HG03196 (cell line): ENCODE measurements around the gene HMGXB3.
"Not testable (repeated sequence)": the region's sequence is repeated elsewhere in the genome, so short reads cannot be mapped to it uniquely, and the experiment has no call there.

Experiments
- ATAC-seq: cut with Tn5 transposase; IDR thresholded peaks from one replicate; pipeline ENCODE4 v1.9.1; 2021; ENCODE audit not compliant: unreplicated experiment

HMGXB3 gene

DNA sequence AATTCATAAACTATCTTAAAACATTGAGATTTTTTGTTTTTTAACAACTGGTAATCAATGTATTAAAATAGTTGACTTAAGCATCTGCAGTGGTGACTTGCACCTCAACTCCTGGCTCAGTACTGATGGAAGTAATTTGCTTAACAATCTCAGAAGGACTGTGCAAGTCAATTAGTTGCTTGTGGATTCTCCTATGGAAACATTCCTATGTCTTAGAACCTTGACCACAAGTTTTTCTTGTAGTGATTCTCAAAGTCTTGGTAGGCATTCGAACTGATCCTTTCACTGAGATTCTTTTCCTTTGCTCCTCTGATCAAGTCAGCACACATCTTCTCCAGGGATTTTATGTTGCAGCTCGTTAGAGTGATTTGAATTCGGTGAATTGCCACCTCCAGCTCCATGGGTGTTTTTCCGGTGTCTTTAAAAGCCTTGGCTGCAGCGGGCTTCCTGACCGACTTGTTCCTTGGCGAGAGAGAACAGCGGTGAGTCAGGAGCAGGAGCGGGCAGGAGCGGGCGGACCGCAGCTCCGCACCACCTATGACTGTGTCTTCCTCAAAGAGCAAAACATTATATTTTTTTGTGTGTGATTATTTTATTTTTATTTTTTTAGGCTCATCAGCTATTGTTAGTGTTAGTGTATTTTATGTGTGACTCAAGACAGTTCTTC is 21.1 kb downstream of the HMGXB3 start:
- no peak for ATAC-seq

DNA sequence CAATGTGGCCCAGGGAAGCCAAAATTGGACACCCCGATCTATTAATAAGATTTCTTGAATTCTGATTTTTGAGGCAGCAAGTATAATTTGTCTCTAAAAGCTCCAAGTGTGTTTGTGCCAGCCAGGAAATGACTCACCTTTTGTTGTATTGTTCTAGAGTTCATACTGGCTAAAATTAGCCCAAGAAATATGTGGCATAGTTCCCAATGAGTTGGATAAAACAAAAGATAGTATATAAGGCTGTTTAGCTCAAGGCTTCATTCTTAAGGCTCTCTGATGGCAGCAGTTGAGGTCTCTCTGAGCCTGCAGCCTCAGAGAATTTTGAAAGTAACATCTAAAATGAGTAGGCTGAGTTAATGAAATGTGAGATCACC is 21.6 kb downstream of the HMGXB3 start:
- no peak for ATAC-seq

DNA sequence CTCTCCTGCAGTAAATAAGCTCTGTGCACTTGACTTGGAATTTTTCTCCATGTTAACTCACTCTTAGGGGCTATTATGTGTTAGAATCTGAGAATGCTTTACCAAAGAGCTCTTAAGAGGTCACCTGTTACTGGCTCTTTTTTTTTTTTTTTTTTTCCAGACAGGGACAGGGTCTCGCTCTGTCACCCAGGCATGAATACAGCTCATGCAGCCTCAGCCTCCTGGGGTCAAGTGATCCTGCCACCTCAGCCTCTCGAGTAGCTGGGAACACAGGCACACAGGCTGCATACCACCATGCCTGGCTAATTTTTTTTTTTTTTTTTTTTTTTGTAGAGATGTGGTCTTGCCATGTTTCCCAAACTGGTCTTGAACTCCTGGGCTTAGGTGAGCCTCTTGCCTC is 22.1 kb downstream of the HMGXB3 start:
- ATAC-seq = no peak

DNA sequence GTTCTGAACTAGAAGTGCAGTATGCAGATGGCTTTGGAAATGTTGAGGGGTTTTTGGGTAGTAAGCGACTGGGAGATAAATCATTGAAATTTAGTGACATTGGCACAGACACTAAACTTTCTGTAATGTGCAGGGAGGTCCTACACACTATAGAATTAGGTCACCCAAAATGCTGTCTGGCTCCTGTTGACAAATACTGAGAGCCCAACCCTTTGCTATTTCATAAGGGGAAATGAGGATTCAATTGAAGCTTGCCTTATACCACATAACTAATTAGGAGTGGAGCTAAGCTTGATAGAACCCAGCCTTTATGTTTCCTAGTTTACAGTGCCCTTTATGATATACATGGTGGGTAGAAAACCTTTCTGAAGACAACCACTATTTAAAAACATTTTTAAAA is 22.6 kb downstream of the HMGXB3 start:
- no peak for ATAC-seq

DNA sequence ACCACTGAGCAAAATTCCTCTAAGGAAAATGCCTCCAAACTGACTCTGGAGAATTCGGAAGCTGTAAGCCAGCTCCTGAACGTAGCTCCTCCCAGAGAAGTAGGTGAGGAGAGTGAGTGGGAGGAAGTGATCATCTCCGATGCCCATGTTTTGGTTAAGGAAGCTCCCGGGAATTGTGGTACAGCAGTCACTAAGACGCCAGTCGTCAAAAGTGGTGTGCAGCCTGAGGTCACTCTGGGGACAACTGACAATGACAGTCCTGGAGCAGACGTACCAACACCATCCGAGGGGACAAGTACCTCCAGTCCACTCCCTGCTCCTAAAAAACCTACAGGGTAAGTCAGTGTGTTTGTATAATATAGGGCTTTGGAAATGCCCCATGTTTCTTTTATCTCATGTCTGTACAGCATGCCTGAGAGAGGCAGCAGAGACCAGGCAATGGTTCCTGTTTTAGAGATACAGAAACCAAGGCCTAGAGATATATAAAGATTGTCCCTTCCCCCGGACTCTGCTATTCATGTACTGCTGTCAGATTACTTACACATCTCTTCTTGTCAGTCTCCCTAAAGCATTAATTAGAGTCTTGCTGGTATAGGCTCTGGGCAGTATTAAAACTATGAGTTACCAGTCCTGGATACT is 23.9 kb downstream of the HMGXB3 start:
- no peak for ATAC-seq

DNA sequence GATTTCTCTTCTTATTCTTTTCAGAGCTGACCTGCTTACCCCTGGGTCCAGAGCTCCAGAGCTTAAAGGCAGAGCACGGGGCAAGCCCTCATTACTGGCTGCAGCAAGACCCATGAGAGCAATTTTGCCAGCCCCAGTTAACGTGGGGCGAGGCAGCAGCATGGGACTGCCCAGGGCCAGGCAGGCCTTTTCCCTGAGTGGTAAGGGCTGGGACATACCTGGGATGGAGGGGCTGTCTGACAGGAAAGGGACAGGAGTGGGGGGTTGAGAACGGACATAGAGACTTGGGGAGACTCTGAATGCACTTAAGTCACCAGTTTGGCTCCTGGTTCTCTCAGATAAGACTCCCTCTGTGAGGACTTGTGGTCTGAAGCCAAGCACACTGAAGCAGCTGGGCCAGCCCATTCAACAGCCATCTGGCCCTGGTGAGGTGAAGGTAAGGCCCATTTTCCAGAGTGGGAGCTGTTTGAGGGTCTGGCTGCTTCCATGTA is 26.2 kb downstream of the HMGXB3 start:
- no peak for ATAC-seq

DNA sequence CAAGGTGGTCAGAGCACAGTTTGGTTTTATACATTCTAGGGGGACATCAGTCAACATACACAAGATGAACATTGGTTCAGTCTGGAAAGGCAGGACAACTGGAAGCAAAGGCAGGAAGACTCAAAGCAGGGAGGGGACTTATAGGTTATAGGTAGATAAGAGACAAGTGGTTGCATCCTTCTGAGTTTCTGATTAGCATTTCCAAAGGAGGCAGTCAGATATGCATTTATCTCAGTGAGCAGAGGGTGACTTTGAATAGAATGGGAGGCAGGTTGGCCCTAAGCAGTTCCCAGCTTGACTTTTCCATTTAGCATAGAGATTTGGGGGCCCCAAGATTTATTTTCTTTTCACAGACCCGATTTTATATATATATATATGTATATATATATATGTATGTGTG is 27.5 kb downstream of the HMGXB3 start:
- ATAC-seq = not testable (repeated sequence)

DNA sequence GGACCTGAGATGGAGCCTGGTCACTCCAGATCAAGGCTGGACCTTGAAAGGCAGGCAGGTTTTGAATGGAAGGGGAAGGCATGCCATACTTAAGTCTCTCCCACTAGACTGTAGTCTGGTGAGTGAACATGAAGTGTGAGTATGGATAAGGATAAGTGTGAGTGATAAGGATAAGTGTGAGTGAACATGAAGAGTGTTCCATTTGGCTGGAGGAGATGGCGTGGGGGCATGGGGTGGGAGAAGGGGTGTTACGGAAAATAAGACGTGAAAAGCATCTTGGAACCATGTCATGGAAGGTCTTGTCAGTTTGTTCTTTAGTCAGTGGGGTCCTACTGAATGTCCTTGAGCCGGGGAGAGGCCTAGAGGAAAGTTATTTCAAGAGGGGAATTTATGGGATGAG is 32.8 kb downstream of the HMGXB3 start:
- ATAC-seq = no peak

DNA sequence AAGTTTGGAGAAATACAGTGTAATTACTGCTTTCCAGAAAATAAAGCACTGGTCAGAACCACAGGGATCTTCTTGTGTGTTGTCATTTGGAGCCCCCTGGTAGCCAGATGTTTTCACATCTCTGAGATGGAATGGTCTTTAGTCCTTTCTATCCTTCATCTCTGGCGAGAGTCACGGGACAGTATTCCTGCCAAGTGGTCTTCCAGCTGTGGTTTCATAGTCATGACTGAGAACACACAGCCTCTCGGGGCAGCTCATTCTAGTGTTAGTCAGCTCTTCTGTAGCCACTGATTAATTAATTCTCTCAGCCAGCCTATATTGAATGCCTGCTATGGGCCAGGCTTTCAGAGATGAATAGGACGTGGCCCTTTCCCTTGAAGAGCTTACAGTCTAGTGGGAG is 34.1 kb downstream of the HMGXB3 start:
- ATAC-seq = no peak

DNA sequence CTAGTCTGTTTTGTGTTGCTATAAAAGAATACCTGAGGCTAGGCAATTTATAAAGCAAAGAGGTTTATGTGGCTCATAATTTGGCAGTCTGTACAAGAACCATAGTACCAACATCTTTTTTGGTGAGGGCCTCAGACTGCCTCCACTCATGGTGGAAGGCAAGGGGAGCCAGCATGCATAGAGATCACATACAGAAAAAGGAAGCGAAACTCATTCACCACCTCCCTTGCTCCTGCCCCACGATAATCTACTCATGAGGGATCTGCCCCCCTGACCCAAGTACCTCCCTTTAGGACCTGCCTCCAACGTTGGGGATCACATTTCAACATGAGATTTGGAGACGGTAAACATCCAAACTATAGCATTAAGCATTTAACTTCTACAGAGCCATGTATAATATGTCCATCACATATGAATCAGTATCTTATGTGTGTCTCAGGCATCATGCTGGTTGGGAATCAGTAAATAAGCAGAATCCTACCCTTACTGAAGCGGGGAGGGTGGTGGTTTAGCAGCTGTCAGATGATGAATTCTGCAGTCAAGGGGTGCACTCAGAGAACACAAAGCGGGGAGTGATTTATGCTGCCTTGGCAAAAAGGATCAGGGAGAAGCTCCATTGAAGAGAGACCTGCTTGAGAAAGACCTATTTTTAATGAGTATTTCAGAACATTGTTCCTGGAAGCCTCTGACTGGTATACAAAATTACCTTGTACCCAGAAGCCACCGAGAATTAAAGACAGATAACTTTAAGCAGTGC is 34.8 kb downstream of the HMGXB3 start:
- peak; percentile 83 for ATAC-seq

DNA sequence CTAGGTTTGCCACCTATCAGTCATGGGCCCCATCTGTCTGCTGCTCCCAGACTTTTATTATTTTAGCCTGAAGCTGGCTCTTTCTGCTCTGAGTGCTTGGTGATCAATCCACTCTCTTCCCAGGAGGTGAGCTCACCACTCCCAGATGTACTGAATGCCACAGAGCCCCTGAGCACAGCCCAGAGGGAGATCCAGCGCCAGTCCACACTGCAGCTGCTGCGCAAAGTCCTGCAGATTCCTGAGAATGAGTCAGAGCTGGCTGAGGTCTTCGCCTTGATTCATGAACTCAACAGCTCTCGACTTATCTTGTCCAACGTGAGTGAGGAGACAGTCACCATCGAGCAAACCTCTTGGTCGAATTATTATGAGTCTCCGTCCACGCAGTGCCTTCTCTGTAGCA is 36.0 kb downstream of the HMGXB3 start:
- ATAC-seq = no peak

DNA sequence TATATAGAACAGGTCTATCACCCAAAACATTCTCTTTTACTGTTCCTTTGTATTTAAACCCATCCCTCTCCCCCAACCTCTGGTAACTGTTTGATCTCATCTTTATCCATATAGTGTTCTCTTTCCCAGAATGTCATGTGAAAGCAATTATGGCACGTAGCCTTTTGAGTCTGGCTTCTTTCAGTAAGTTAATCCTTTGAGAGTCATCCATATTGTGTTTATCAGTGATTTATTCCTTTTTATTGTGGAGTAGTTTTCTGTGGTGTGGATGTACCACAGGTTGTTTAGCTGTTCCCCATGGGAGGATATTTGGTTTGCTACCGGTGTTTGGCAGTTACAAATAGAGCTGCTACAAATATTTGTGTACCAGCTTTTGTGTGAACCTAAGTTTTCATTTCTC is 38.0 kb downstream of the HMGXB3 start:
- no peak for ATAC-seq

DNA sequence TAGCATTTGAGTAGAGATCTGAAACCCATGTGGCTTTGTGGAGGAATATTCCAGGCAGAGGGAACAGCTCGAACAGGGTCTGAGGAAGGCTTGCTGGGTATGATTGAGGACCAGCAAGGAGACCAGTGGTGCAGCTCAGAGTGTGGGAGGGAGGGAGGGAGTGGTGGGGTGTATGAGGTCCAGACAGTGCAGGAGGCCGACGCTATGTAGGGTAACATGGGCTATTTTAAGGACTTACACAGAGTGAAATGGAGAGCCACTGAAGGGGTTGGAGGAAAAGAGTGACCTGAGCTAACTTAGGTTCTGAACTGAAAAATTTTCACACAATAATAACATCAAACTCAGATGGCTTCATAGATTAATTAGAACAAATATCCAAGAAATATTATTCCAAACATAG is 41.9 kb downstream of the HMGXB3 start:
- ATAC-seq = no peak

DNA sequence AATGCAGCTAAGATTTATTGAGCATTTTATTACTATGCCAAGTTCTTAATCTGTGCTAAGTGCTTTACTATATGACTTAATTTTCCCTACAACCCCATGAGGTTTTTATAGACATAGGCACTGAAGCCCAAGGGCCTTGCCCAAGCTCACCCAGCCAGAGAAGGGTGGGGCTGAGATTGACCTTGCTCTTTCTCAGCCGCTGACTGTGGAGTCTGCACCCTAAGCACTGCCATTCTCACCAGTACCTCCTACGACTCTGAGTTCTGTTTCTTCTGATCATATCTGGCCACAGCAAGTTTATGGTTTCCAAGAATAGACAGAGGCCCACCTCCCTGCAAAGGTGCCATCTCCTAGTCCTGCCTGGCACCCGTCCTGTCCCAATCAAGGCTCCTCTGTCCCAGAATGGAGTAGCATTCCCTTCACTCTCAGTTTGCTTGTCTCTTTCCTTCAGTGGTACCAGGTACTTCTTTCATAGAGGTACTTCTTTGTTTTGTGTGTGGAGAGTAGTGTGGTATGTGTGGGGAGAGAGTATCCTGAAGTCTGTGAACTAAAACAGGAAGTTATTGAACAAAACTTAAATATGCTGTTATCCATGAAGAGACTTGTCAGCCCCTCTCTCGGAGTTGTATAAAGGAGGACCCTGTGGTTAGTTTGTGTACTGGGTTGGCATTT is 43.3 kb downstream of the HMGXB3 start:
- no peak for ATAC-seq

DNA sequence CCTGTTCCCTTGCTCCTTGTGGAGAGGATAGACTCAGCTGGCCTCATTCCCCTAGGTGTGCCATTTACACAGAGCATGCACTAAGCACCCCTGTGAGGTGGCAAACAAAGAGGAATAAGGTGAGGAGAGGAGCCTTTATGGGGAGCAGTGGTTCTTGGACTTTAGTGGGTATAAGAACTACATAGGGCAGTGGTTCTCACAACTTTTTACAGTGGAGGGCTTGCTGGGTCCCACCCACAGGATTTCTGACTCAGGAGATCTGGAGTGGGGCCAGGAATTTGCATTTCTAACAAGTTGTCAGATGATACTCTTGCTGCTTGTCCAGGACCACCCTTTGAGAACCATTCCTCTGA is 43.8 kb downstream of the HMGXB3 start:
- ATAC-seq = no peak

DNA sequence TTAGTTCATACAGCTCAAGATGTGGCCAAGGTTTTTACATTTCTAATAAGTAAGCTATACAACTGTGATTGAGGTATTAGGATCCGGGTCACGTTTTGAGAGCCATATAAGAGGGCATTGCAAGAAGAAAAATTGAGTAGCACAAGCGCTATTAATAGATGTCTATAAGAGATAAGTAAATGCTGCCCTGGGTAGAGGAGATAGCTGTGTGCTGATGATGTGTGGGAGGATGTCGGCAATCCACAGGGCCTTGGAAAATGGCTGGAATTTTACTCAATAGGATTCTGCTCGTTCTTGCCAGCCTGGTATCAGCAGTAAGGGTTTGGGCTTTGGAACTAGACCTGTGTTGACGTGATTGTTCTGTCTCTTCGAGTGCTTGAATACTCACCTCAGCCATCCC is 44.2 kb downstream of the HMGXB3 start:
- ATAC-seq = no peak

DNA sequence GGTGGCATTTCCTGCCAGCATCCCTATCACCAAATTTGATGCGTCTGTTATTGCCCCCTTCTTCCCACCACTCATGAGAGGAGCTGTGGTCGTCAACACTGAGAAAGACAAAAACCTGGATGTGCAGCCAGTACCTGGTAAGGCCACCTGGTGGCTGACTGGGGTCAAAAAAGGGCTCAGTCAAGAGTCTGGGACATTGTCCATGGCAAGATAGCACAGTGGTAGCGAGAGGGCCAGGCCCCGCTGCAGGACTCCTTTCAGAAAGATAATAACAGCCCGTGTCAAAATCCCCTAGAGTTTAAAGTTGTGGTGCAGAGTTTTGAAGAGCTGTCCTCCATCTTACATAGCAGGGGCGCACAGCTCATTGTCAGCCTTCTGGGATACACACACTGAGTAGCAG is 45.0 kb downstream of the HMGXB3 start:
- no peak for ATAC-seq

DNA sequence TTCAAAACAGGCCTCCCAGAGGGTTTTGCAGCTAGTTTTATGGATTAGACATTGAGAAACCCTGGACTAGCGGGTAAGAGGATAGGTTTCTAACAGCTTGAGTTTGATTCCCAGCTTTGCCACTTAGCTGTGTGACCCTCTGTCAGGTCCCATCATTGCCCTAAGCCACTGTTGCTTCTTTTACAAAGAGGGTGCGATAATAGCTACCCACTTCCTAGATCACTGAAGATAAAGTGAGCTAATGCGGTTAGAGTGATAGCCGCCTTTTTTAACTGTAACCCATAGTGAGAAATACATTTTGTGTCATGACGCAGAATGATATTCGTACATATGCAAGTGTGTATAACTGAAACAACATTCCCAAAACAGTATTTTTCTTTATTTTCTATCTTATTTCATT is 45.5 kb downstream of the HMGXB3 start:
- no peak for ATAC-seq

DNA sequence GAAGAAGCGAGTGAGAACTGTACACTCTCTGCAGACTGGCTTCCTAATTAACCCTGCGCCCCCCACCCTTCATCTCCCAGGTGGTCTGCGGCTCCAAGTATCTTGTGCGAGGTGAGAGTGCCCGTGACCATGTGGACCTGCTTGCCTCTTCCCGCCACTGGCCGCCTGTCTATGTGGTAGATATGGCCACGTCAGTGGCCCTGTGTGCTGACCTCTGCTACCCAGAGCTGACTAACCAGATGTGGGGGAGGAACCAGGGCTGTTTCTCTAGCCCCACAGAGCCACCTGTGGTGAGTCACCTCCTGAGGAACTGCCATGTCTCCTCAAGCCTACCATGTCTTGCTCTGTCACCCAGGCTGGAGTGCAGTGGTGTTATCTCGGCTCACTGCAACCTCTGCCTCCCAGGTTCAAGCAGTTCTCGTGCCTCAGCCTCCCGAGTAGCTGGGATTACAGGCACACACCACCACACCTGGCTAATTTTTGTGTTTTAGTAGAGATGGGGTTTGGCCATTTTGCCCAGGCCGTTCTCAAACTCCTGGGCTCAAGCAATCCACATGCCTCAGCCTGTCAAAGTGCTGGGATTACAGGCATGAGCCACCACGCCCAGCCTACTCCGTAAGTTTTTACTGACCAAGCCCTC is 49.8 kb downstream of the HMGXB3 start:
- ATAC-seq = not testable (repeated sequence)

DNA sequence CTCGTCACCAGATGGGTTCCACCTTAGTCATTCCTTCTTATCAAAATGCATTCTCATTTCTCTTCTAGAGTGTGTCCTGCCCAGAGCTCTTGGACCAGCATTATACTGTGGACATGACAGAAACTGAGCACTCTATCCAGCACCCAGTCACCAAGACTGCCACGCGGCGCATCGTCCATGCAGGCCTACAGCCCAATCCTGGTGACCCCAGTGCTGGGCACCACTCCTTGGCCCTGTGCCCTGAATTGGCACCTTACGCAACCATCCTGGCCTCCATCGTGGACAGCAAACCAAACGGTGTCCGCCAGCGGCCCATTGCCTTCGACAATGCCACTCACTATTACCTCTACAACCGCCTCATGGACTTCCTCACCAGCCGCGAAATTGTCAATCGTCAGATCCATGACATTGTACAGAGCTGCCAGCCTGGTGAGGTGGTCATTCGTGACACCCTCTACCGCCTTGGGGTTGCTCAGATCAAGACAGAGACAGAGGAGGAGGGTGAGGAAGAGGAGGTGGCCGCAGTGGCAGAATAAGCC is 51.2 kb downstream of the HMGXB3 start:
- no peak for ATAC-seq
